GM18526 (cell line): Measurements from ENCODE around the gene ENC1.

Experiments used
- POLR2A ChIP-seq: IDR thresholded peaks from 3 replicates; pipeline ENCODE4 v1.6.1; 2011; ENCODE audit not compliant: insufficient read length; ENCODE audit errors: extremely low read depth

ENC1 gene

DNA sequence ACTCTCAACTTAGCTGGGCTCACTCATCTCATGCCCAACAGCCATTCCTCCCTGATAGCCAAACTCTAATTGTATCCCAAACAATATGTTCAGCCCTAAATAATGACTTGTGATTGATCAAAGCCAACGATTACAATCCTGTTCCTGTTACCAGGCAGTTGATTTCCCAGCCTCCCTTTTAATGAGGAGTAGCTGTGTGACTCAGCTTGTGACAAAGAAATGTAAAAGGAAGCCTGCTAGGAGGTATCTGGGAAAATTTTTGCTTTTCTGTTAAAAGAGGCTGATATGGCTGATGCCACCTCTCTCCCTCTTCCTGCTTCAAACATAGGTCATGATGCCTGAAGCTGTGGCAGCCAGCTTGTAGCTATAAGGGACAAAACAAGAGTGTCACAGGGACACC is 19.6 kb upstream of the ENC1 start:
- TF ChIP-seq POLR2A: no peak

DNA sequence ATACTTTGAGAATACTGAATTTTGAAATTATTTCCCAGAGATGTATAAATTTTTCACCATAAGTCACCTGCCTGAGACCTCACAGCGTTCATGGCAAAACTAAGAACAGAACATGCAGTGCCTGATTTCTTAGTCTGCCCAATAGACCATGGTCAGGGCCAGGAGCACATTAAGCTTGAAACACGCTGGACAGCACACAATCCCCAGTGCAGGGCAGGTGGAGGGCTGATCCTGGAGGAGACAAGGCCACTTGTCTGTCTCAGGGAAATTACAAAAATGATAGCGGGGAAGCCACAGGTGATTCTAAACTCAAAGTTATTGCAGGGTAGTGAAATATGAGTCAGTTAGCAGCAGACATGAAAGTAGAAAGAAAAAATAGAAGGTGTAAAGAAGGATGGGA is 18.6 kb upstream of the ENC1 start:
- TF ChIP-seq POLR2A: no peak

DNA sequence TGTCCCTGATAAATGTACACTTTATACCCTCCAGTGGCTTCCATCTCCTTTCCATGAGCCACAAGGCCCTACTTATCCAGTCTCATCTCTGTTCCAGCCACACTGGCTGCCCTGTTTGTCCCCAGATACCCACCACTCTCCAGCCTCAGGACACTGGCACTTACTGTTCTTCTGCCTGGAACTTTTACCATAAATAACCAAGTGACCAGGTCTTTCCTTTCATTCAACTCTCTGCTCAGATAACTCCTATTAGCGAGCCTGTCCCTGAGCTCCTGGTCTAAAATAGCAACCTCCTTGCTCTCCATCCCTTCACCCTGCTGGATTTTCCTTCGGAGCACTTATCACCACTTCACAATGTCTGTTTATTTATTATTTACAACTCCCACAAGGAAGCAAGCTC is 16.6 kb upstream of the ENC1 start:
- TF ChIP-seq POLR2A: no peak

DNA sequence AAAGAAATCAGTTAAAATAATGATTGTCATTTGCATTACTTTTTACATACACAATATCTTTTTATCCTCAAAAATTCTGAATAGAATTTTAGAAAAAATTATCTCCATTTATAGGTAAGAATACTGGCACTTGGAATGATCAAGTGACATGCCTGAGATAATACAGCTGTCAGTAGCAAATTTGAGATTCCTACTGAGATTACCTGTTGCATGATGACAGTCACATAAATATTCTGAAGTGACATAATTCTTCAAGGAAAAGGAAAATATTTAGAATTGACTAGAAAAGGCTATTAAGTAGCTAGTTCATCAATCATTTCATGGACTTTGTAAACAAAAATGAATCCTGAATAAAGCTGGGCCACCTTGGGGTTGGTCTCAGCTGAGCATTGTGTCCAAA is 15.2 kb upstream of the ENC1 start:
- TF ChIP-seq POLR2A: no peak

DNA sequence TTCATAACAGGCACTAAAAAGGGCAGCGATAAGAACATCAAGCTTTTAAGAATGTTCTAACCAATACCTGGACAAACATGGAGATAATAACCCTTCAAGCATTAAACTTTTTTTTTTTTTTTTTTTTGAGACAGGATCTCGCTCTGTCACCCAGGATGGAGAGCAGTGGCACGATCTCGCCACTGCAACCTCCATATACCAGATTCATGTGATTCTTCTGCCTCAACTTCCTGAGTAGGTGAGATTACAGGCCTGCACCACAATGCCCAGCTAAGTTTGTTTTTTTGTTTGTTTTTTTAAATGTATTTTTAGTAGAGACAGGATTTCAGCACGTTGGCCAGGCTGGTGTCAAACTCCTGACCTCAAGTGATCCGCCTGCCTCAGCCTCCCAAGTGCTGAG is 14.7 kb upstream of the ENC1 start:
- no peak for TF ChIP-seq POLR2A

DNA sequence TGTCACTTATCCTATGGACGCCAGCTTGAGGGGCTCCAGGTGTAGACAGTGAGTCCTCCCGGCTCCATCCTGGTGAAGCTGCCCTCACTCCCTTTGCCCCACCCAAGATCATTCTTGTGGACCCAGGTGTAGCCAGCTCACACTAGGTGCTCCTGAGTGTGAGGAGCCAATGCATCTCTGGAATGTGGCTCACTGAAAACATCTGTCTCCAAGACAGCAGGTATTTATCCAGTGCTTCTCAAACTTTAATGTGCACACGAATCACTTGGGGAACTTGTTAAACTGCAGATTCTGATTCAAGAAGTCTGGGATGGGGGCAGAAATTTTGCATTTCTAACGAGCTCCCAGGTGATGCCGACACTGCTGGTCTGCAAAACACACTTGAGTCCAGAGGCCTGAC is 13.5 kb upstream of the ENC1 start:
- TF ChIP-seq POLR2A: no peak

DNA sequence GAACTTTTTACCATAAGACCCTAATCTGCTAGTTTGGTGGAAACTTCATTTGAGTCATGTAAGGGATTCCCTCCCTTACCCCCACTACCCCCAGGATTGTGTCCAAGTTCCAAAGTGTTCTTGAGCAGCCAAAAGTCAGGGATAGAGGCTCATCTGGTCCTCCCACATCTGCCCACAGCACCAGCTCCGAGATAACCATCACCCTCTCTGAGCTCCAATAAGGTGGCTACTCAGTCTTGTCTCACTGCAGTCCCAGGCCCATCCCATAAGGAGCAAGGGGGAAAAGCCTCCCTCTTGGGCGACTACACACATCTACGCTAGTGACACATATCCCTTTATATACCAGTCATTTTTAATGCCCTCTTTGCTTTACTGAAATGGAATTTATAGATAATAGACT is 12.0 kb upstream of the ENC1 start:
- TF ChIP-seq POLR2A: no peak

DNA sequence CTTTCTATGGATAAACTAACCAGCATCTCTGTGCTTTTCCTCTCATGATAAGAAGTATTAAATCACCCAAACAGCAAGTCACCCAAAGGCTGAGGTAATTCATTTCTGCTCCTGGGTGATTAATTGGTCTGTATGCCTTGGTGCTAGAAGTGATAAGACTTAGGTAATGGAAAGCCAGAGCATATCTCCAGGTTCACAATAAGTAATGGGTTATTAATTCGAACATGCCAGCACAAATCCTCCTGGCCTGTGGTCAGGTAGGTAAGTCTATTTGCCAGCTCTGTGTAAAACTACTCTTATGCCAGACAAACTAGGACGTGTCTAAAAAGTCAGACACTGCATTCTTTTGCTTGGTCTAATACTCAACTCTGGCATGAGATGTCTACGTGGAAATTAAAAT is 11.2 kb upstream of the ENC1 start:
- TF ChIP-seq POLR2A: no peak

DNA sequence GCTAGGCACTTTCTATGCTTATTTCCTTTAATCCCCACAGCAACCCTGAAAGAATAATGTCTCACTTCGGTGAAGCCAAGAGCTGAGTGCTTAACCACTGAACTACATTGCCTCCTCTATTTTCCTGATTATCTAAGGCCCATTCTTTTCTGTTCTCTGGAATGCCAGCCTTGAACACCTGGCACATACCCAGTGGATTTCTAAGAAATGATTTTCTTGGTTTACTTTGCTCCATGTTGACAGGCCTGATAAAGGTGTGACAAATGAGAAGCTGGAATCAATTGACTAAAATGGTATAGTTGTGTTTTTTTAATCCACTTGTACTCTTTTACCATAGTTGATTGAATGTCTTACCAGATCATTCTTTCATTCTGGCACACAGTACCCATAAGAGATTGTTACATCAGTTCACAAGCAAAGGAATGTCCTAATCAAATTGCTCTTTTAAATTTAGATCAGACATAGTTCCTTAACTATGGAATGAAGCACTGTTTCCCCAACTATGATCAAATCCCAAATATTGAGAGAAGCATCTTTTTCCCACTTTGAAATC is 9.0 kb upstream of the ENC1 start:
- no peak for TF ChIP-seq POLR2A

DNA sequence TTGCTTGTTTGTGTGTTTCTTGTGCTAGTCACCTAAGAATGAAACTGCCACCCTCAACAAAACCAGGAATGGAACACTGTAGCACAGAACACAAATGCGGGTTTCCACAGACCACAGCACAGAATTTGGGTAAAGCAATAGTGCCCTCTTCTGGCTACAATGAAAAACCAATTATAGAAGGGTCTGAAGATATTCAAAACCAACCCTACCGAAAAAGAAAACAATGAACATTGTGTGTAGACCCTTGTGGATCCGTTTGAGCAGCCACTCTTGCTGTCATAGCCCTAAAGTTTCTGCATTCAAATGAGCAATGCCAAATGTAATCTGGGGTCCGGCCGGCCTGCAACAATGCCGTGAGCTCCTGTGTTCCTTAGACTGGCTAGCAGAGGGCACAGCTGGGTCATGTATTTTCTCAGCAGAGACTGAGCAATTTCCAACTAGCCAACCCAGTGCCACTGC is 8.3 kb upstream of the ENC1 start:
- no peak for TF ChIP-seq POLR2A

DNA sequence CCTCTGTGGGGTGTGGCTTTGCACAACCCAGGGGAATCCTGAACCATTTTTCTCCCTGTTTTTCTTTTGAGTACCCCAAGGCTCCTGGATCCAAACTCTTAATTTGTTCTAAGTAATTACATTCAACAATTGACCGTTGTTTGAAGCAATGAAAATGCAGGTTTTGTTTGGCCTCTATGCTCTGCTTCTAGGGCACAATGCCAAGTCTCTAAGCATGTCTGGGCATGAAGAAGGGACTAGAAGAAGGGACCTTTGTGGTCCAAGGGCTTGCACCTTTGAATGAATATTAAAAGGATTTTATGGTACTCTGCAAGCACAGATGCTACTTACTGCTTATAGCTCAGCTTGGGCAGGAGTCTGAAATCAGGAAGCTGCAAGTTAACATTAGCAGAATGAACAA is 6.6 kb upstream of the ENC1 start:
- no peak for TF ChIP-seq POLR2A

DNA sequence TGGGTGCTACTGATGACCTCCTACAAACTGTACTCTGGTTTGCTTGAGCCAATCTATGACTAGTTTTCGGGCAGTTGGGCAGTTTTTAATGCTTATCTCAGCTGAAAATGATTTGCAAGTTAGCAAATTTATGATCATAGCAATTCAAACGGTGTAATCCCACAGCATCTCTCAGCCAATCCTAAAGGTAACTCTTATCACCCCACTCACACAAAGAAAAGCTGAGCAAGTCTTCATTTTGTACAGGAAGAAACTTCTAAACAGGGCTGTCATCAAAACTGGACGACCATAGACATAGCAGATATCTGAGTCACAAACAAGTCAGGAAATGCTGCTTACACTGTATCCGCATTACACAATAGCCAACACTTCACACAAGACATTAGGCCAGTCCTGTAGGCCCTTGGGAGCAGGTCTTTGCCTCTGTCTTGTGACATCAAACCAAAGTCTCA is 2.6 kb upstream of the ENC1 start:
- TF ChIP-seq POLR2A: no peak

DNA sequence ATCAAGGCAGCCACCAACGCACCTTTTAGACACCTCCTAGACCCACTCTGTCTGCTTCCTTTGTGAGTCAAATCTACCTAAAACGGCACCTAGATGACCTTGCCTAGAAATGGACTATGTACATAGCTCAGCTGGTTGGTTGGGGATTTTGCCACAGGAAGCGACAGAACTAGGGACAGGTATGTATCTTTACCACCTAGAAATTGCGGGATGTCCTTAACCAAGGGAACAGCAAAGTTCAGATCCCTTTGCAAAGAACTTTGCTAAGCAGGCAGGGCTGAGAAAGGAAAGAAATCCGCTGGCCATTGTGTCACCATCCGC is 2.0 kb upstream of the ENC1 start:
- no peak for TF ChIP-seq POLR2A

DNA sequence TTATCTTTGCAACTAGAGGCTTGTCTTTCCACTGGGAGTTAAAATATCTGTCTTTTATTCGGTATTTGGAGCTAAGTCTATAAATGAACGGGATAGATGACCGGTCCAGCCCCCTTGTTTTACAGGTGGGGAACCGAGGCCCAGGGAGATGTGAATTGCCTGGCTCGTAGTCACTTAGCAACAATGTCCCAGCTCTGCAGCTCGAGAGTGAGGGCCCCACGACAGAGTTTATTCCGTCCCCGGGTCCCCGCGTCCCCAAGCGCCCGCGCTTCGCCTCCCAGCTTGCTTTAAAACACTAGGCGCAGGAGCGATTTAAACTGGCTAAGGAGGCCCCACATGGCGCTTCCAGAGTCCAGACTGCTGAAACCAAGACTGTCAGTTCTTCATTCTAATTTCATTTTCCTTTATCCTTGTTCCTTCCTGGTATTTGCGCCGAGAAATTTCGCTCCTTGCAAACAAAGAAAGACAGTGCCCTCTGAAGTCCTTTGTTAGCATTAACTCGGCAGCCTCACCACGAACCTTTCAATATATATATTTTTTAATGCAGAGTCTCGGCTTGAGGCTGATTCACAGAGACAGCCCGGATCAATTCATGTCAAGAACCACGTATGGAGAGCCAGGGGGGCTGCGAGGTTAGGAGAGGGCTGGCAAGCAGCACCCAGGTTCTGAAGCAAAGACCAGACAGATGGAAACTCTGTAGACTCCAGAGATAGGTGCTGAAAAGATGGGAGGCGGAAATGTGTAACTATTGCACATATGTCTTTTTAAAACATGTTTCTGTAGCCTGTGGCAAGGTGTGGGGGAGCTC is 1.4 kb upstream of the ENC1 start:
- TF ChIP-seq POLR2A: no peak

DNA sequence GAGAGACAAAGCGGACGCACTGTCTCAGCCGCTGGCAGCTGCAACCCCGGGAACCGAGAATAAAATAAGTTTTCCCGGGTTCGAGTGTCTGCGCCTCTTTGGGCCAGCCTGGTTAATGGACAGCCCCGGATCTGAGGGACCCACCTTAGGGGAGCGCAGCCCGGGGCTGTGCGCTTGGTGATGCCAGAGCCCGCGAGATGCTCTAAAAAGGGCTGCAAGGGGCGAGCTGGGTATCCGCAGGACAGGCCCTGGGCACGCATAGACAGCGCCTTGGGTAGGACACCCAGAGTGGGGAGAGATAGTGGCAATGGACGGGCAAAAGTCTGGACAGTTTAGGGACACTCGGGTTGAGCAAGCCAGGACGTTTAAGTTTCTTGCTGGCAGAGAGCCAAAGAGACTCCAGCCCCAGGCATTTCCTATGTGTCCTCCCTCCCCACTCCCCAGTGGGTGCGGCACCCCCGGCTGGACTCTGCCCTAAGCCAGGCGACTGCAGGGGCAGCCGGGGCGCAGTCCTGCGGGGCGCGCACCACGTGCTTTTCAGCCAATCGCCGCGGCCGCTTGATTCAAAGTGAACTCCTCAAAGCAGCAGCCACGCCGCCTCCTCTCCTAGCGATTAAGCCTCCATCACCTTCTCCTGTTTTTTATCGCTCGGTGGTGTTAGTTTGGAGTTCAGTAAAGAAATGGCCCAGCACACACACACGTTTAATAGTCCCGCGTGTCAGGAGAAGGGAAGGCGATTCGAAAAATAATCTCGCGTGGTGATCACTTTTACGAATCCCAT is 616 bp upstream of the ENC1 start:
- no peak for TF ChIP-seq POLR2A

DNA sequence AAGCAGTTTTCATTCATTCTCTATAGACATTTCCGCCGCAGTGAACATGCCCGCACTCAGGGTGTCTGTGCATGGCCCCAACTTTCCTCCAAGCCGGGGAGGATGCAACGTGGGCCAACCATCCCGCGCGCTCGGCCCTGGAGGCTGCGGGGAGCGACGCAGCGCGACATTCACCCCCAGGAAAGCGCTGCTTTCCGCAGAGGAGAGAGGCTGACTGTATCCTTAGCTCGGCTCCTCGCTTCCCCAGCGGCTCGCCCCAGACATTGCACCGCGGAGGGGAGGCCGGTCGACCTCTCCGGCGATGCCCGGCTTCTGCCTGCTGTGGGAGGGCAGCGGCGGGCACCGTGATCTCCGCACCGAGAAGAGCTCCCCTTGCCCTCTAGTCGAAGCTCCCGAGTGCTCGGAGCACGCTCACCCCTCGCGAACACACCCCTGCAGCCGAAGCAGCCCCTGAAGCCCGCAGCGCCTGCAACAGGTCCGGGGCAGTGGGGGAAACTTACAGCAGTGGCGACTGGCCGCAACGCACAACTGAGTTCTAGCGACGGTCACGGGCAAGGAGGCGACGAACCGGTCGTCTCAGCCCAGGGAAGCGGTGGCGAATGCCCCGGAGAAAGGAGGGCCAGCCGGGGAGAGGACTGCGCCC is 600 bp downstream of the ENC1 start:
- TF ChIP-seq POLR2A: no peak
